Measurements from ENCODE around the gene ACAD10.

GRCh38 chr12:111806304-111806703, 120.5 kb downstream of the ACAD10 start:
- TF ChIP-seq POLR2A (IDR thresholded peaks at IDR 0.05): no peak
- no peak for TF ChIP-seq CTCF (IDR thresholded peaks at IDR 0.05)
